Ectodermal cell (in vitro differentiated cells): ENCODE results near the gene PRDM15.

Source experiments
- H3K27ac ChIP-seq: 2 replicates; pipeline ENCODE4 v1.7.0; 2013; ENCODE audit warnings: mild to moderate bottlenecking, low read depth, low read length; ENCODE audit not compliant: insufficient read depth, poor library complexity, severe bottlenecking
- H3K27me3 ChIP-seq: 2 replicates; pipeline ENCODE4 v1.7.0; 2013; ENCODE audit warnings: mild to moderate bottlenecking, low read length; ENCODE audit not compliant: insufficient read depth, control insufficient read depth, poor library complexity, severe bottlenecking
- H3K36me3 ChIP-seq: one replicate; pipeline ENCODE4 v1.7.0; 2013; ENCODE audit warnings: low read length; ENCODE audit not compliant: control insufficient read depth, insufficient read depth
- H3K4me1 ChIP-seq: one replicate; pipeline ENCODE4 v1.7.0; 2013; ENCODE audit warnings: low read length; ENCODE audit not compliant: control insufficient read depth, insufficient read depth
- H3K4me3 ChIP-seq: 2 replicates; pipeline ENCODE4 v1.7.0; 2013; ENCODE audit warnings: low read depth, low read length, control low read depth; ENCODE audit not compliant: insufficient read depth
- H3K9me3 ChIP-seq: 2 replicates; pipeline ENCODE4 v1.7.0; 2013; ENCODE audit warnings: mild to moderate bottlenecking, low read length, moderate library complexity; ENCODE audit not compliant: control insufficient read depth
- WGBS, 2 experiments: methylation state at CpG; one replicate each; pipeline ENCODE4 v1.1.7; 2013; ENCODE audit warnings: missing lambda C conversion rate in 2 of 2; 5-methylcytosine and 5-hydroxymethylcytosine counted together

Gene PRDM15

DNA sequence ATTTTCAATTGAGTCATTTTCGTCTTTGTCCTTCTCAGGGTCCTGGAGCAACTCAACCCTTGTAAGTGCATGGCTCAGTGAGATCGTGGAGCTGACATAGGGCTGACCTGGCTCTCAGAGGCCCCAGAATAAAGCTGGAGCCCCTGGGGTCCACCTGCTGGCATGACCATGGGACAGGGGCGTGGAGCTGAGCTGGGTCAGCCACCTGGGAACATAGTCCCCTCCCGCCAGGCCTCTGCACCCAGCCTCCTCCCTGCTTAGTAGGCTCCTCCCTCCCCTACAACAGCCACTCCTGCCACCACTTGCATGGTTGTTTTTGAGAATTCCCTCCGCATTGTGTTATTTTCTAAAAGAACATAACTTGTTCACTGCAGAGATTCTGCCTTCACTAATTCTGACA is 109.2 kb downstream of the PRDM15 start:
- H3K4me3 ChIP-seq = no peak overlapping the region
- no peak overlapping the region for H3K27ac ChIP-seq
- no peaks in the 10 kb centered on the region for H3K36me3 ChIP-seq
- no peaks in the 10 kb centered on the region for H3K9me3 ChIP-seq
- H3K4me1 ChIP-seq = peaks cover 30% of the 10 kb centered on the region
- 81 to 83% methylated on average over 5 of the region's 5 CpGs for WGBS, 2 experiments
- H3K27me3 ChIP-seq = peaks cover 69% of the 10 kb centered on the region

DNA sequence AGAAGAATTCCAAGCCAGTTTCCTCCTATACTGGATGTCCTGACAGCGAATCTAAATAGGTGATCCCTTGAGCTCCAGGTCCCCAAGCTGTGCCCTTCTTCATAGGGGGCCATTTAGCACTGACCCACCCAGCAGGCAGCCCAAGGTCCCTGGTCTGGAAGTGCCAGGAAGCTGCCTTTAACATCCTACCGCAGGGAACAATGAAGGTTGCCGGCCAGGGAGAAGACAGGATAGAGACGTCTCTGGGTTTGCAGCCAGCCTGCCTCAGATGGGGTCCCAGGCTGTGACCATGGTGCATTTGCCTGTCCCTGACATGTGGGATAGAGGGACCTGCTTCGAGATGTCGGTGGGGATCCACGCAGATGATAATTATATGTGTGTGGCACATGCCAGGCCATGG is 109.6 kb downstream of the PRDM15 start:
- WGBS, 2 experiments = 34 to 36% methylated on average over 7 of the region's 7 CpGs
- peaks cover 73% of the 10 kb centered on the region for H3K27me3 ChIP-seq
- peaks cover 30% of the 10 kb centered on the region for H3K4me1 ChIP-seq

DNA sequence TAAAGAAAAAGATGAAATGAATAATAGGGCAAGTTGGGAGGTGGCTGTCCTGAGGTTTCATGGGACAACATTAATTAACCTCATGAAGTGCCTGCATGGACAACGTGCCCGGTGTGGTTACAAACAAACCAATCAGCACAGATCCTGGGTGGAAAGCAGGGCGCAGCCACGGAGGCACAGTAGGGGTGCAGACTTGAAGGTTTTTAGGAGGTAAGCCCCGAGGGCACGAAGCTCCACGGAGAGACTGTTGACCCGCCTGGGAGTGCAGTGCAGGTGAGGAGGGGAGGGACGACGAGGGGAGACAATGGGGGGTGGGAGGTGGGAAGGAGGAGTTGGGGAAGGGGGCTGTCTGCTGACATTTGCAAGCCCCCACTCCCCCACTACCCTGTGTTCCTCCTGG is 110.0 kb downstream of the PRDM15 start:
- WGBS, 2 experiments = 1 to 7% methylated on average over 8 to 10 of the region's 10 CpGs
- peaks cover 78% of the 10 kb centered on the region for H3K27me3 ChIP-seq
- no peaks in the 10 kb centered on the region for H3K36me3 ChIP-seq
- no peak overlapping the region for H3K4me3 ChIP-seq
- H3K27ac ChIP-seq = no peak overlapping the region
- no peaks in the 10 kb centered on the region for H3K9me3 ChIP-seq
- H3K4me1 ChIP-seq = peaks cover 32% of the 10 kb centered on the region

More for the DNA sequence above, 109.6 kb downstream of the PRDM15 start:
- no peak overlapping the region for H3K27ac ChIP-seq
- no peaks in the 10 kb centered on the region for H3K36me3 ChIP-seq
- H3K9me3 ChIP-seq = no peaks in the 10 kb centered on the region
- no peak overlapping the region for H3K4me3 ChIP-seq

DNA sequence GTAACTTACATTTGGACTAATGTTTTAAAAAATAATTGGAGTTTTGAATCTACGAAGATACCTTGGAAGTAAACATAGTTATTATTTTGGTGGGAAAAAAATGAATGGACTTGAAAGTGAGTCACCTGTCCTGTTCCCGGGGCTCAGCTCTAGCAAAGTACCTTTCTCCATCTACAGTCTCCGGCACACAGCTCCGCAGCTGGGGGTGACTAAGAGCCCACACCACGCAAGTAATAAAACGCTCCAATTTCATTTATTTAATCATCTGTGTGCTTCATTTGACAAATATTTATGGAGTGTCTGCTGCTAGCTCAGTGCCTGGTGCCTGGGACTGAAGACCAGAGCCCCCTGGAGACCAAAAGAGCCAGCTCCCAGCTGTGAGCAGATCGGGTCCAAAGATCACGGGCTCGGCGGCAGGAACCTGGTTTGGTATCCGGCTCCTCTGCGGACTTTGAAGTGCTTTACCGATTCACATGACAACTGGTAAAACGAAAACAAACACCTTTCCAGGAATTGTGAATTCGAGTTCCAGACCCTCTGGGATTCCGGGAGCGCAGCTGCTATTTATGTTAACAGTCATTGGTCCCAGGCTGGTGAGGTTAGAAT is 110.6 kb downstream of the PRDM15 start:
- no peak overlapping the region for H3K4me3 ChIP-seq

DNA sequence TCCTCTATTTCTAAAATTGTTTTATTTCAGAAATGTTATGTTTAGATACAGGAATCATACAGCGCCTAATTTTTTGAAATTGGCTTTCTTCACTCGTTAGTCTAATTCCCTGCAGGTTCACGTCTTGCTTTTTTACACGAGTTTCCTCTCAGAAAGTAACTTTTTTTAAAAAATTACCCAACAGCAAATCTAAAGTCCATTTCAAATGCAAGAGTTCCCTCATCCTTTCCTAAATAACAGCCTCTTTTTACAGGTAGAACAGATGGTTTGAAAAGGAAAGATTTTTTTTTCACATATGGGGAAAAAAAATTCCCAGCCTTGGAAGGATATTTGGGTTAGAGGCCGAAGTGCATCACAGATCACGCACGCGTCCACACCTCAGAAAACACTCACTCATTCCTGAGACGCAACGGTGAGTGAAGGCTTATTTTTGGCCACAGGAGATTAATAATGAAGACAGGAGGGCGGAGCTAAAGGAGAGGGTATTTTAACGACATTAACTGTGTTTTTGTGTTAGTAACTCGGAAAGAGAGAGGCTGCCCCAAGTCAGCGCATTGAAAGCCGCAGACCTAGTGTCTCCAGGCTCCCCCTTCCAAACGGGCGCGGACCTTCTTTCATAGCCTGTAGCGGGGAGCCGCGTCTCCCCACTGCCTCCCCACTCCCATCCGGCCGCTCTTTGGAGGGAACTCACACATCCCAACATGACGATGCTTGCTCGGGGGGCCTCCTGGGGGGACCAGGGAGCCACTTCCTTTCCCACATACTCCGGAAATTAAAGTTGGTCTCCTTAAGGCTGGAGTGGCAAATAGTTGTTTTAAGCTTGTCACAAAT is 111.3 kb downstream of the PRDM15 start:
- peaks cover 45% of the 10 kb centered on the region for H3K4me1 ChIP-seq
- no peak overlapping the region for H3K4me3 ChIP-seq
- H3K27me3 ChIP-seq = peaks cover 90% of the 10 kb centered on the region
- no peak overlapping the region for H3K27ac ChIP-seq
- 3% methylated on average over 25 to 26 of the region's 26 CpGs for WGBS, 2 experiments
- no peaks in the 10 kb centered on the region for H3K36me3 ChIP-seq
- H3K9me3 ChIP-seq = no peaks in the 10 kb centered on the region

More for the DNA sequence above, 110.6 kb downstream of the PRDM15 start:
- Histone ChIP-seq H3K9me3 (no peaks in the 10 kb centered on the region), H3K36me3 (no peaks in the 10 kb centered on the region), H3K4me1 (peaks cover 38% of the 10 kb centered on the region), H3K27me3 (peaks cover 83% of the 10 kb centered on the region), H3K27ac (no peak overlapping the region)
- WGBS, 2 experiments = 2% methylated on average over 17 of the region's 17 CpGs

DNA sequence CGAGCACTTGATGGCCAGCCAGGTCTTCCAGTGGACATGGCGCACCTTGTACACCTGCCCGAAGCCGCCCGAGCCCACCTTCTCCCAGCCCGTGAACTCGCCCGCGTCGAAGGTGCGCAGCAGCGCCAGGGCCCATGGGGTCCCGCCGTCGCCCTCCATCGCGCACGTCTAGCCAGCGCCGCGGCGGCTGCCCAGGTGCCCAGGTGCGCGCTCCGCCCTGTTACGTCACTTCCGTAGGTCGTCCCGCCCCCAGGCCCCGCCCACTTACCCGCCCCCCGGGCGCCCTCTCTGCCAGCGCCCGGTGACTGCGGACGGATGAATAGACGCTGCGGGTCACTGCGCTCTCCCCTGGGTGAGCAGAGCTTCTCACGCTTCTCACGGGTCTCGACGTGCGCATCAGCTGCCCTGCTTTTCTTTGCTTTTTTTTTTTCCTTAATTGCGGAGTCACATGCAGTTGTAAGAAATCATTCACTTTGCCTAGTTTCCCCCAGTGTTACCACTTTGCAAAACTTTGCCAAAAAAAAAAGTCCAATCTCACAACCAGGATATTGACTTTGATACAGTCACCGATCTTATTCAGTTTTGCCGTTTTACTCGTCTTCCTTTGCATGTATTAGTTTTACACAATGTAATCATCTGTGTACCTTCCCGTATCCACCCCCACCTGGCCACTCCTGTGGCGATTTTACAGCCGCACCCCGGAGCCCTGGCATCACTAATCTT is 112.1 kb downstream of the PRDM15 start, which contains the start of gene RIPK4:
Gene RIPK4, minus strand, starts transcription at position 170 of the 723 bp plus-strand sequence. Its CDS starts 11 bp downstream, at position 159.
- Histone ChIP-seq H3K4me3 (peak within 1 kb of the TSS; percentile 56), H3K4me1 (peaks cover 47% of the 10 kb centered on the region)

DNA sequence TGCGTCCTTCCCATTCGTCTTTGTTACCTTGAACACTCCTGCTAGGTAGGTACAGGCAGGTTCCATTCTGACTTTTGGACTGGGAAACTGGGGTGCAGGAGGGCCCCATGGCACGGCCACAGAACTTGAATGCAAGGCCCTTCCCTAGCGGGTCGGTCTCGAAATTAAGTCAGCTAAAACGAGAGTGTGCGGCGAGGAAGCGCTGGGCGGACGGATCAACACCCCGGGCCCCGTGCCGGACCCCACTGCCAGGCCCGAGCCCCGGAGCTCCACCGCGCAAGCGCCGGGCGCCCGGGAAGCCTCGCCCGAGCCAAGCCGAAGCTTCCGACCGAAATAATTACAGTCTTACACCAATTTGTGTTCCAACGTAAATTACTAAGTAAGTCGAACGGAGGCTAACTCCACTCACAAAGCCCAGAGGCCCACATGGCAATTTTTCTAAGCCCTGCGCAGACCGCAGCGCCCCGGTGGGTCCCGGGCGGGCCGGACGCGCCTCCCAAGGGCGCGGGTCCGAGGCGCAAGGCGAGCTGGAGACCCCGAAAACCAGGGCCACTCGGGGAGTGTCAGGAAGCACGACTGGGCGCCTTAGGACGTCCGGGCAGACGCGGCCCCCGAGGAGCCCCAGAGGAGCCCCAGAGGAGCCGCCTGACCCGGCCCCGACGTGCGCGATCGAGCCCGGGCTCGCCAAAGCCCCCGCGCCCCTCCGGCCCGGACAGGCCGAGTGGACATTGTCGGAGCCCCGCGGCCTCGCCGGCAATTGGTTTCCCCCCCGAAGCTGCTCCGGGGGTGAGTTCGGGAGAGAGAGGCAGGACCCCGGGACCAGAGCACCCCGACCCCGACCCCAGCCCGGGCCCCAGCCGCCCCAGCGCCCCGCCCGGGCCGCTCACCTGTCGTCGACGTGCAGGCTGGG is 112.9 kb downstream of the PRDM15 start:
- Histone ChIP-seq H3K27me3 (peaks cover 93% of the 10 kb centered on the region), H3K36me3 (no peaks in the 10 kb centered on the region), H3K4me1 (peaks cover 48% of the 10 kb centered on the region), H3K4me3 (peak overlapping the region; percentile 56), H3K9me3 (no peaks in the 10 kb centered on the region), H3K27ac (no peak overlapping the region)
- WGBS, 2 experiments = 2% methylated on average over 88 of the region's 88 CpGs

More for the DNA sequence above, 112.1 kb downstream of the PRDM15 start, which contains the start of gene RIPK4:
- Histone ChIP-seq H3K36me3 (no peaks in the 10 kb centered on the region), H3K27ac (no peak within 1 kb of the TSS), H3K9me3 (no peaks in the 10 kb centered on the region), H3K27me3 (peaks cover 94% of the 10 kb centered on the region)
- WGBS, 2 experiments = 0 to 1% methylated on average over 51 to 53 of the region's 53 CpGs

DNA sequence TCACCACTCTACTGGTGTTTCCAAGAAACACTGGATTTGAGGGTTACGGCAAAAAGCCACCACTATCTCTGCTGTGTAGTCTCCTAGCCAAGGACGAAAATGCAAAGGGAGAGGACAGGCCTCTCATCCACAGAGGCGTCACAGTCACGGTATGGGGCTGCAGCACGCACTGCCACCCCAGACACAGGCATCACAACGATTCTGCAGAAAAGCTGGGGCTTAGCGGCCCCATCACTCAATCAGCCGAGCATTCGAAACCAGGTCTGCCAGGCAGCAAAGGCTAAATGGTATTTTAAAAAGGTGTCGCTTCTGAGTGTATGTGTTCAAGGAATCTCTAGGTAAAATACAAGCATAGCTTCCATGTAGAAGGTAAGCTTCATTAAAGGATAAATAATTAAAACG is 113.7 kb downstream of the PRDM15 start:
- Histone ChIP-seq H3K36me3 (no peaks in the 10 kb centered on the region), H3K9me3 (no peaks in the 10 kb centered on the region), H3K27me3 (peaks cover 85% of the 10 kb centered on the region), H3K4me1 (peaks cover 51% of the 10 kb centered on the region), H3K27ac (no peak overlapping the region), H3K4me3 (no peak overlapping the region)
- WGBS, 2 experiments = 48 to 54% methylated on average over 10 to 11 of the region's 11 CpGs

DNA sequence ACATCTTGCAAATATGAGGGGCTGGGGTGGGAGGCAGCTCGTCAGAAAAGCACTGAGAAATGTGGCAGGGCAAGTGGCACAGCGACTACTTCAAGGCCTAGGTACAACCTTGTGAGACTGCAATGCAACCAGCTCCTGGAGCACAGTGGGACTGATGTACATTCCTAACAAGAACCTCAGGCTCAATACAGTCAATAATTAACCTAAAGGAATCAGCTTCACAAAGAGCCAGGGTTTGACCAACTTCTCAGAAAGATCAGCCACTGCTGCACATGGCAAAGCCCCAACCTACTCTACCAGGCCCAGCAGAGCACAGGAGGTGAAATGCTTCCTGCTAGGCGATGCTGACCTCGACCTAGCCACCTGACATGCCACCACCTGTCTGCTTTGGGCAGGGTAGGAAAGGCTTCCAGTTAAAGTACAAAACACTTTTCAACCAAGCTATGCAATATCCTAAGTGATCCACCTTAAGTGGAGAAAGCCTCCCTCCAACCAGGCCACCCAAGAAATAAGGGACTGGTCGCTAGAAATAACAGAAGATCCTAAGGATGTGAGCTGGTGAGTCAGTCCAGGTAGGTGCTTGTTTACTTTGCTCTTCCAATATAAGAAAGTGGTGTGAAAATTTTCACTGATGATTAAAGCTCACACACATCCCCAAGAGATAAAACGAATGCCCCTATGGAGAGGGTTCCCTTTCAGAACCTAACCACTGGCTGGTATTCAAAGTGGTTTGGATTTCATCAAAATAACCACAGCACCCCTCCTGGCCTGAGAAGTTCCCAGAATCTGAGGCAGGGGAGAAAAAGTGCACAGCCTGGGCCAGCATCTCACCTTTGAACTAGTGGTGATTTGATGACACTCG is 114.4 kb downstream of the PRDM15 start:
- peaks cover 57% of the 10 kb centered on the region for H3K4me1 ChIP-seq
- H3K27me3 ChIP-seq = peaks cover 79% of the 10 kb centered on the region
- 70 to 80% methylated on average over 6 to 7 of the region's 7 CpGs for WGBS, 2 experiments
- H3K27ac ChIP-seq = no peak overlapping the region
- no peaks in the 10 kb centered on the region for H3K36me3 ChIP-seq
- H3K4me3 ChIP-seq = no peak overlapping the region
- no peaks in the 10 kb centered on the region for H3K9me3 ChIP-seq
